ENCODE results near the gene CMIP. TPM values are rescaled to one million over a fixed set of nuclear protein-coding genes. Genes with fewer than 3 reads are reported as not detected.
A peak's percentile ranks its signal among the peaks of the same experiment; 100 is the strongest.

The CMIP gene
- polyA plus RNA-seq, 1 experiment: 2.7 TPM

- DNase-seq (ENCODE audit: low read depth, low spot score): no peak
- H3K4me3 ChIP-seq (ENCODE audit: low read depth, low read length): no peak overlapping the region
- POLR2A ChIA-PET: no interaction called here
- CTCF ChIA-PET: interaction anchor here (0.8 kb wide), 1 partner anchor 345 kb away, joined by 3 read pairs; no protein-coding TSS in a partner anchor
- no peak for TF ChIP-seq CTCF (IDR thresholded peaks at IDR 0.05; ENCODE audit: low read depth, low read length)
- H3K27ac ChIP-seq (ENCODE audit: low read depth, low read length): no peak overlapping the region
- H3K27me3 ChIP-seq (ENCODE audit: control insufficient read depth, insufficient read depth, low read length): peaks cover 26% of the 10 kb centered on the region
- peaks cover 1% of the 10 kb centered on the region; the same call in 1 of the 2 replicates for H3K9me3 ChIP-seq (ENCODE audit: control insufficient read depth, insufficient read depth, low read length)
Observed at GRCh38 chr16:81718637-81719036, 274.0 kb downstream of the CMIP start.

GRCh38 chr16:81719993-81720392 lies 275.4 kb downstream of the CMIP start:
- POLR2A ChIA-PET: no interaction called here
- no peak for DNase-seq (ENCODE audit: low read depth, low spot score)
- Histone ChIP-seq H3K4me3 (ENCODE audit: low read depth, low read length) (no peak overlapping the region), H3K9me3 (ENCODE audit: control insufficient read depth, insufficient read depth, low read length) (no peaks in the 10 kb centered on the region), H3K27me3 (ENCODE audit: control insufficient read depth, insufficient read depth, low read length) (peaks cover 24% of the 10 kb centered on the region), H3K27ac (ENCODE audit: low read depth, low read length) (no peak overlapping the region)
- CTCF ChIA-PET: interaction anchor here (0.9 kb wide), 1 partner anchor 317 kb away, joined by 3 read pairs; no protein-coding TSS in a partner anchor
- TF ChIP-seq CTCF (IDR thresholded peaks at IDR 0.05; ENCODE audit: low read depth, low read length): no peak

GRCh38 chr16:81720973-81721906 lies 276.6 kb downstream of the CMIP start:
- POLR2A ChIA-PET: interaction anchor here (0.7 to 1.0 kb wide), 2 partner anchors 9 kb away, joined by 3 to 6 read pairs; no protein-coding TSS in a partner anchor

GRCh38 chr16:81723098-81723723 lies 278.6 kb downstream of the CMIP start:
- no peak for DNase-seq (ENCODE audit: low read depth, low spot score)
- no peak overlapping the region for H3K4me3 ChIP-seq (ENCODE audit: low read depth, low read length)
- peaks cover 18% of the 10 kb centered on the region for H3K27me3 ChIP-seq (ENCODE audit: control insufficient read depth, insufficient read depth, low read length)
- no peaks in the 10 kb centered on the region for H3K9me3 ChIP-seq (ENCODE audit: control insufficient read depth, insufficient read depth, low read length)
- POLR2A ChIA-PET: no interaction called here
- TF ChIP-seq CTCF (IDR thresholded peaks at IDR 0.05; ENCODE audit: low read depth, low read length): peak; percentile 71
- H3K27ac ChIP-seq (ENCODE audit: low read depth, low read length): no peak overlapping the region
- CTCF ChIA-PET: interaction anchor here (0.7 to 3.9 kb wide), 11 partner anchors 9 to 358 kb away, joined by 3 to 46 read pairs (median 4); no protein-coding TSS in a partner anchor

More at GRCh38 chr16:81720973-81721906, 276.6 kb downstream of the CMIP start:
- no peak for DNase-seq (ENCODE audit: low read depth, low spot score)
- TF ChIP-seq CTCF (IDR thresholded peaks at IDR 0.05; ENCODE audit: low read depth, low read length): no peak
- Histone ChIP-seq H3K27ac (ENCODE audit: low read depth, low read length) (no peak overlapping the region), H3K9me3 (ENCODE audit: control insufficient read depth, insufficient read depth, low read length) (no peaks in the 10 kb centered on the region), H3K27me3 (ENCODE audit: control insufficient read depth, insufficient read depth, low read length) (peaks cover 23% of the 10 kb centered on the region), H3K4me3 (ENCODE audit: low read depth, low read length) (no peak overlapping the region)
- CTCF ChIA-PET: interaction anchor here (0.6 to 3.9 kb wide), 5 partner anchors 99 to 321 kb away, joined by 3 to 46 read pairs (median 8); no protein-coding TSS in a partner anchor
